WTC11 (cell line): ENCODE results near the gene ENTREP3. TPM values are rescaled to one million over a fixed set of nuclear protein-coding genes. Genes with fewer than 3 reads are reported as not detected.

Experiments
- ATAC-seq: fragments of 200-7000 bp; cut with Tn5 transposase; 2 replicates; pipeline ENCODE4 v1.10.0; 2021; ENCODE audit warnings: mild to moderate bottlenecking, moderate library complexity
- CTCF ChIA-PET: fragments of 300-600 bp; sonication (Branson Sonifier 250); formaldehyde crosslinking; loops from one replicate; lab custom pipeline; 2021; ENCODE audit warnings: antibody characterized with exemption; lab: Charles Lee
- POLR2A ChIA-PET: fragments of 350-600 bp; sonication (Branson Sonifier 250); formaldehyde crosslinking; loops from one replicate; lab custom pipeline; 2021; ENCODE audit warnings: antibody characterized with exemption; lab: Charles Lee
- DNase-seq: peaks from one replicate; pipeline ENCODE4 v3.0.0; 2021; ENCODE audit warnings: low spot score
- H3K27ac Mint-ChIP-seq: 2 replicates; pipeline ENCODE4 v1.8.0; 2021; ENCODE audit warnings: mixed read lengths
- H3K27me3 Mint-ChIP-seq: 2 replicates; pipeline ENCODE4 v1.8.0; 2021; ENCODE audit warnings: low read depth, mild to moderate bottlenecking, moderate library complexity, mixed read lengths
- H3K36me3 Mint-ChIP-seq: 2 replicates; pipeline ENCODE4 v1.8.0; 2021; ENCODE audit warnings: mixed read lengths
- H3K4me1 Mint-ChIP-seq: 2 replicates; pipeline ENCODE4 v1.8.0; 2022; ENCODE audit warnings: mixed read lengths
- H3K4me3 Mint-ChIP-seq: 2 replicates; pipeline ENCODE4 v1.8.0; 2021; ENCODE audit warnings: mild to moderate bottlenecking, moderate library complexity, mixed read lengths
- H3K9me3 Mint-ChIP-seq: 2 replicates; pipeline ENCODE4 v1.8.0; 2021; ENCODE audit warnings: mixed read lengths
- CREB1 ChIP-seq: sonication (generic); formaldehyde crosslinking; IDR thresholded peaks from 2 replicates; pipeline ENCODE4 v1.8.0; 2023; ENCODE audit warnings: mild to moderate bottlenecking, missing genetic modification reagents
- CTCF ChIP-seq: fragments of 200-600 bp; IDR thresholded peaks from 2 replicates; pipeline ENCODE4 v1.8.0; 2022; ENCODE audit warnings: antibody characterized with exemption
- E2F5 ChIP-seq: sonication (generic); formaldehyde crosslinking; IDR thresholded peaks from 2 replicates; pipeline ENCODE4 v1.8.1; 2022; ENCODE audit warnings: mild to moderate bottlenecking, moderate library complexity, missing genetic modification reagents
- EMX1 ChIP-seq: fragments of 250-450 bp; sonication (Bioruptor Pico); IDR thresholded peaks from 2 replicates; pipeline ENCODE4 v1.8.0; 2021; ENCODE audit warnings: mild to moderate bottlenecking
- ERG ChIP-seq: fragments of 250-450 bp; sonication (Bioruptor Pico); IDR thresholded peaks from 2 replicates; pipeline ENCODE4 v1.8.0; 2021; ENCODE audit warnings: mild to moderate bottlenecking
- ETV6 ChIP-seq: sonication (generic); formaldehyde crosslinking; IDR thresholded peaks from 2 replicates; pipeline ENCODE4 v1.8.1; 2022; ENCODE audit warnings: mild to moderate bottlenecking, missing genetic modification reagents
- FOXP4 ChIP-seq: sonication (generic); formaldehyde crosslinking; IDR thresholded peaks from 2 replicates; pipeline ENCODE4 v1.8.0; 2022; ENCODE audit warnings: mild to moderate bottlenecking, missing genetic modification reagents
- HMGXB4 ChIP-seq: sonication (generic); formaldehyde crosslinking; IDR thresholded peaks from 2 replicates; pipeline ENCODE4 v1.8.1; 2023; ENCODE audit warnings: mild to moderate bottlenecking, moderate library complexity, missing genetic modification reagents
- NFATC4 ChIP-seq: fragments of 250-450 bp; sonication (Bioruptor Pico); IDR thresholded peaks from 2 replicates; pipeline ENCODE4 v1.9.0; 2021; ENCODE audit warnings: mild to moderate bottlenecking
- PRRX2 ChIP-seq: fragments of 250-450 bp; sonication (Bioruptor Pico); IDR thresholded peaks from 2 replicates; pipeline ENCODE4 v1.8.0; 2021; ENCODE audit warnings: mild to moderate bottlenecking
- ZNF232 ChIP-seq: sonication (generic); formaldehyde crosslinking; IDR thresholded peaks from 2 replicates; pipeline ENCODE4 v1.8.0; 2022; ENCODE audit warnings: mild to moderate bottlenecking, missing genetic modification reagents
- ZNF263 ChIP-seq: sonication (generic); formaldehyde crosslinking; IDR thresholded peaks from 2 replicates; pipeline ENCODE4 v1.8.1; 2022; ENCODE audit warnings: low read depth, mild to moderate bottlenecking, moderate library complexity, missing genetic modification reagents
- ZNF425 ChIP-seq: fragments of 250-450 bp; sonication (Bioruptor Pico); conservative IDR thresholded peaks from 2 replicates; pipeline ENCODE4 v1.9.0; 2021; ENCODE audit warnings: mild to moderate bottlenecking
- ZNF671 ChIP-seq: fragments of 250-450 bp; sonication (Bioruptor Pico); IDR thresholded peaks from 2 replicates; pipeline ENCODE4 v1.8.0; 2021; ENCODE audit warnings: mild to moderate bottlenecking
- total RNA-seq: library from RNA; stranded (reverse); gene quantifications from 3 replicates; pipeline ENCODE4 v1.2.3, GENCODE V29; 2021

Gene ENTREP3
- total RNA-seq, 1 experiment from 2014 or later: 67.8 TPM

GRCh38 chr1:155206891-155207805 lies 48.1 kb downstream of the ENTREP3 start (continued):
- no peak for TF ChIP-seq E2F5

GRCh38 chr1:155205969-155206593 lies 49.2 kb downstream of the ENTREP3 start:
- H3K4me1 Mint-ChIP-seq: peaks cover 19% of the 10 kb centered on the region
- no peak overlapping the region for H3K4me3 Mint-ChIP-seq
- no peak for DNase-seq
- peaks cover 30% of the 10 kb centered on the region for H3K36me3 Mint-ChIP-seq
- CTCF ChIA-PET: interaction anchor here (0.6 to 4.8 kb wide), 12 partner anchors 10 to 523 kb away, joined by 3 to 51 read pairs (median 10); partner anchors contain the start of genes ADAM15, KRTCAP2, RUSC1 and TRIM46
- TF ChIP-seq ETV6 (CRISPR knock-in tag): 0 out of 2 replicates have a peak, but pooled peaks have one; percentile 24
- no peak for TF ChIP-seq FOXP4
- no peak; the same call in 1 of the 2 replicates for TF ChIP-seq ZNF671
- 0 out of 2 replicates have a peak, but pooled peaks have one; percentile 12 for TF ChIP-seq NFATC4 (CRISPR knock-in tag)
- peak; percentile 55; the same call in 1 of the 2 replicates for TF ChIP-seq ZNF263
- TF ChIP-seq EMX1 (CRISPR knock-in tag): peak; percentile 70
- no peak for TF ChIP-seq CREB1 (CRISPR knock-in tag)
- peak; percentile 74 for TF ChIP-seq PRRX2 (CRISPR knock-in tag)
- TF ChIP-seq CTCF: 0 out of 2 replicates have a peak, but pooled peaks have one; percentile 13
- 0 out of 2 replicates have a peak, but pooled peaks have one; percentile 13 for TF ChIP-seq HMGXB4 (CRISPR knock-in tag)
- TF ChIP-seq ZNF425 (CRISPR knock-in tag): 0 out of 2 replicates have a peak, but pooled peaks have one; percentile 25
- TF ChIP-seq ERG (CRISPR knock-in tag): 0 out of 2 replicates have a peak, but pooled peaks have one; percentile 66
- TF ChIP-seq ZNF232 (CRISPR knock-in tag): no peak
- no peak for ATAC-seq
- H3K27ac Mint-ChIP-seq: no peak overlapping the region
- H3K9me3 Mint-ChIP-seq: no peaks in the 10 kb centered on the region
- POLR2A ChIA-PET: interaction anchor here (1.1 to 1.5 kb wide), 3 partner anchors 10 to 118 kb away, joined by 3 to 5 read pairs (median 4); no protein-coding TSS in a partner anchor
- H3K27me3 Mint-ChIP-seq: peaks cover 9% of the 10 kb centered on the region
